Uterus (tissue), 4 donors: ENCODE measurements around the gene KCNIP3. TPM values are rescaled to one million over a fixed set of nuclear protein-coding genes. Genes with fewer than 3 reads are reported as not detected.

Experiments used
- DNase-seq, 2 donors: peaks; one replicate each; pipeline ENCODE4 v3.0.0-alpha.2; 2019 to 2020
- H3K27ac ChIP-seq, 2 donors: fragments of 200-600 bp; sonication (generic); 1 replicate in 1 of 2; 2 replicates in 1 of 2; pipeline ENCODE4 v1.5.1; 2016 to 2018
- H3K27me3 ChIP-seq, 2 donors: fragments of 200-600 bp; sonication (generic); one replicate each; pipeline ENCODE4 v1.5.1; 2018 to 2019; ENCODE audit warnings: control low read depth in 1 of 2
- H3K36me3 ChIP-seq, 2 donors: fragments of 200-600 bp; sonication (generic); one replicate each; pipeline ENCODE4 v1.5.1; 2019; ENCODE audit warnings: control low read depth in 1 of 2
- H3K4me1 ChIP-seq, 2 donors: fragments of 200-600 bp; sonication (generic); one replicate each; pipeline ENCODE4 v1.5.1; 2018 to 2019; ENCODE audit warnings: control low read depth in 1 of 2
- H3K4me3 ChIP-seq, 2 donors: fragments of 200-600 bp; sonication (generic); 1 replicate in 1 of 2; 2 replicates in 1 of 2; pipeline ENCODE4 v1.5.1; 2018 to 2019; ENCODE audit warnings: mild to moderate bottlenecking in 1 of 2
- H3K9me3 ChIP-seq, 2 donors: fragments of 200-600 bp; sonication (generic); one replicate each; pipeline ENCODE4 v1.5.1; 2019; ENCODE audit warnings: control low read depth in 1 of 2
- CTCF ChIP-seq, 4 experiments: fragments of 200-600 bp in 2 of 4; fragments of 450-650 bp in 2 of 4; sonication (generic) in 2 of 4; IDR thresholded peaks; one replicate each; pipeline ENCODE4 v1.5.1; 2016 to 2019; ENCODE audit warnings: antibody characterized with exemption in 4 of 4, mild to moderate bottlenecking in 2 of 4, moderate library complexity in 1 of 4
- POLR2A ChIP-seq, 2 donors: fragments of 450-650 bp; IDR thresholded peaks; one replicate each; pipeline ENCODE4 v1.6.1; 2016; ENCODE audit warnings: antibody characterized with exemption in 2 of 2, mild to moderate bottlenecking in 1 of 2, moderate library complexity in 1 of 2
- intact Hi-C: fragments of 100-400 bp; cut with DNase I; formaldehyde crosslinking; loops from one replicate; pipeline ENCODE4 v1.15.1; 2023; ENCODE audit warnings: low total_unique reads
- total RNA-seq, 4 donors: library from RNA; depleted of rRNA in 3 of 4; stranded (reverse); fragments of >200 nt in 3 of 4; gene quantifications; one replicate each; pipeline versions ENCODE4 v1.1.0 to v1.2.4, GENCODE V29; 2014 to 2023
- donor health status: DM: yes; HTN: yes; CAD: no.

The KCNIP3 gene
- total RNA-seq, 4 donors from 2014 or later = 1.5 to 18.3 (median 10.8) TPM

- DNase-seq = no peak
- no peak overlapping the region for H3K27ac ChIP-seq
- TF ChIP-seq CTCF (IDR thresholded peaks at IDR 0.05) = no peak
- no peaks in the 10 kb centered on the region for H3K36me3 ChIP-seq
- no peaks in the 10 kb centered on the region for H3K27me3 ChIP-seq
- H3K4me3 ChIP-seq = no peak overlapping the region
- H3K4me1 ChIP-seq = no peaks in the 10 kb centered on the region
- intact Hi-C loops = no loop called here
- H3K9me3 ChIP-seq = no peaks in the 10 kb centered on the region
Measured at GRCh38 chr2:95262896-95263542, 34.1 kb upstream of the KCNIP3 start.

GRCh38 chr2:95264624-95265023, 32.5 kb upstream of the KCNIP3 start:
- intact Hi-C loops = no loop called here
- Histone ChIP-seq H3K27ac (no peak overlapping the region), H3K9me3 (no peaks in the 10 kb centered on the region), H3K27me3 (no peaks in the 10 kb centered on the region), H3K36me3 (no peaks in the 10 kb centered on the region), H3K4me1 (no peaks in the 10 kb centered on the region), H3K4me3 (no peak overlapping the region)
- TF ChIP-seq CTCF (IDR thresholded peaks at IDR 0.05) (no peak), POLR2A (IDR thresholded peaks at IDR 0.05) (no peak)
- no peak for DNase-seq

GRCh38 chr2:95265182-95265581, 32.0 kb upstream of the KCNIP3 start:
- no peaks in the 10 kb centered on the region for H3K27me3 ChIP-seq
- intact Hi-C loops = no loop called here
- H3K27ac ChIP-seq = no peak overlapping the region
- no peak overlapping the region for H3K4me3 ChIP-seq
- no peaks in the 10 kb centered on the region for H3K36me3 ChIP-seq
- TF ChIP-seq CTCF (IDR thresholded peaks at IDR 0.05) (no peak), POLR2A (IDR thresholded peaks at IDR 0.05) (no peak)
- DNase-seq = no peak
- H3K9me3 ChIP-seq = no peaks in the 10 kb centered on the region
- no peaks in the 10 kb centered on the region for H3K4me1 ChIP-seq

DNA sequence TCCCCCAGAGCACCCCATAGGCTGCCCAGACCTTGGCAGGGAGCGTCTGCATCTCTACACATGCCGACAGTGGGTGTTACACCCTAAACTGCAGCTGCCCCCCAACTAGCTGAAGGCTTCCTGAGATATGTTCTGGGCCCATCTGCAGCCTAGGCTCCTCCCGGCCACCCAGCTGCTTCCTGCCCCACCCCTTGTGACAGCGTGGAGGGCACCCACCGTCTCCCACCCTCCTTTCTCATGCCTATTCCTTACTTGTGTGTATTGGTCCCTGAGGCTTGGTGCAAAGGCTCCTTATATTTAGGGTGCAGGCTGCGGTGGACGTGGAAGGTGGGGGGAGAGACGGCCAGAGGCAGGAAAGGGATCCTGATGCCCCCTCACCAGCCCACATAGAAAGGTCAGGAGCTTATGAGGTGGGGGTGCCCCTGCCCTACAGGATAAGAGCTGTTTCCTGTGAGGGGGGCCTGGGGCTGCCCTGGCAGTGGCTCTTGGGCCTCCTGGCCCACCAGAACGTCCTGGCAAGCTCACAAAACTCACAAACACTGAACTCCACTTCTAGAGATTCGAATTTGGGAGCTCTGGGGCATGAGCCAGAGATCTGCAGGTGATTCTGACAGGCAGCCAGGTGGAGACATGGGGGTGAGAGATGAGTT, 30.2 kb upstream of the KCNIP3 start:
- intact Hi-C loops = no loop called here
- no peaks in the 10 kb centered on the region for H3K9me3 ChIP-seq
- H3K4me3 ChIP-seq = no peak overlapping the region
- no peak for TF ChIP-seq CTCF (IDR thresholded peaks at IDR 0.05)
- no peak for TF ChIP-seq POLR2A (IDR thresholded peaks at IDR 0.05)
- H3K27me3 ChIP-seq = no peaks in the 10 kb centered on the region
- no peaks in the 10 kb centered on the region for H3K36me3 ChIP-seq
- H3K4me1 ChIP-seq = no peaks in the 10 kb centered on the region
- DNase-seq = no peak
- H3K27ac ChIP-seq = no peak overlapping the region

DNA sequence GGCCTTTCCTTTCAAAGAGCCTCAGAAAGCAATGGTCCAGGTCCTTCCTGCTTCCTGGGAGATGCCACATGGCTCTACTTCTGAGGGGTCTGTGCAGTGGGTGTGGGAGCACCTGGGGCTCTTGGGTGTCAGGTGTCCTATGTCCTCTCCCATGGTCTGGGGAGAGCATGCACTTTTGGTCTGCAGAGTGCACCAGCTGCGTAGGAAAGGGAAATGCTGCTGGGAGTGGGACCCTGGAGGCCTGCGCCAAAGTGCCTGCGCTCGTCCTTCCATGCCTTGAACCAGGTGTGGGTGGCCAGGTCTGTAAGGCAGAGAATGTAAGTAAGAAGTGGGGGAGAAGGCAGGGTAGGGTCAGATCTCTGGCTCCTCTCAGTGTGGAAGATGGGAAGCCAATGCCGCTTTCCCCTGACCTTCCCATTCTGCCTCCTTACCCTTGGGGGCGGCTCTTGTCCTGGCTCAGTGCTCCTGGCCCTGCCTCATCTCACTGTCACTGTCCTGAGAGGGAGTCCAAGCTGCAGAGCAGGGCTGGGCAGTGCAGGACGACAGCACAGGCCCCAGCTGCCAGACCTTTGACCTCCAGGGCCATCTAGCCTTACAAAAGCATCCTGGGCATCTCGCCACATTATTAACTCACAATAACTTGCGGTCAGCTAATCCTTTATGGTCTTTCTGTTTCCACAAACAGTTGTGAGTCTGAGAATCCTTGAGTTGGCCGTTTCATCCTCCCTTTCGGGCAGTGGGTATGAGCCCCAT, 29.5 kb upstream of the KCNIP3 start:
- Histone ChIP-seq H3K27me3 (no peaks in the 10 kb centered on the region), H3K27ac (no peak overlapping the region), H3K9me3 (no peaks in the 10 kb centered on the region), H3K4me3 (no peak overlapping the region), H3K36me3 (no peaks in the 10 kb centered on the region), H3K4me1 (no peaks in the 10 kb centered on the region)
- peak in 1 of 2 donors; percentile 5 for DNase-seq
- TF ChIP-seq POLR2A (IDR thresholded peaks at IDR 0.05) = no peak
- TF ChIP-seq CTCF (IDR thresholded peaks at IDR 0.05) = no peak
- intact Hi-C loops = no loop called here
